ENCODE measurements around the gene NBEAL1. TPM values are rescaled to one million over a fixed set of nuclear protein-coding genes. Genes with fewer than 3 reads are reported as not detected.
"Not testable (repeated sequence)": the region's sequence is repeated elsewhere in the genome, so short reads cannot be mapped to it uniquely, and the experiment has no call there.

The NBEAL1 gene
- total and polyA plus RNA-seq, 2 donors from 2014 or later = 6.5 to 39.3 TPM

DNA sequence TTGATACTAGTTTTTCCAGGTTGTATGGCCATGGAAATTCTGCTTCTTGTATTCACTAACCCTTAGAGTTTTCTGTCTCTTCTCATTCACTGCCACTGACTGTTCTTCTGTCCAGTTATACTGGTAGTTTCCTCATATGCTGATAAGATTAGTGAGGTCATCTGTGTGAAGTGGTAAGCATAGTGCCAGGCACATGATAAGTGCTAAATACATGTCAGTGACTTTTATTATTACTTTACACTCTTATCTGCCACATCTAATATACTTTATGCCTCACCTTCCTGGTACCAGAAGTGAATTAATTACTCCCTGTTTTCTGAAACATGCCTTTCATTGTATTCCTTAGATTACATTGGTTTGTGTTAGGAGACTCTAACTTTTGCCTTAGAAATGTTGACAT, 91.3 kb downstream of the NBEAL1 start:
- H3K4me3 ChIP-seq (ENCODE audit: low read length in 3 of 3) = no peak overlapping the region
- peaks cover 0 to 5% (median 4%) of the 10 kb centered on the region in 3 donors for H3K9me3 ChIP-seq (ENCODE audit: control insufficient read depth in 2 of 3, insufficient read depth in 1 of 3, low read length in 3 of 3)
- no peak overlapping the region for H3K27ac ChIP-seq (ENCODE audit: low read depth in 2 of 2, low read length in 2 of 2)
- no peaks in the 10 kb centered on the region for H3K4me1 ChIP-seq (ENCODE audit: control insufficient read depth in 2 of 3, insufficient read depth in 2 of 3, low read depth in 1 of 3, low read length in 3 of 3)
- no peaks in the 10 kb centered on the region for H3K27me3 ChIP-seq (ENCODE audit: control insufficient read depth, insufficient read depth, low read length)
- no peak for DNase-seq
- H3K36me3 ChIP-seq (ENCODE audit: control insufficient read depth in 2 of 3, insufficient read depth in 3 of 3, low read length in 3 of 3) = peaks cover 3 to 34% (median 14%) of the 10 kb centered on the region in 3 donors
- no peak for FAIRE-seq
- intact Hi-C loops (cut with DNase I) = no loop called here
- TF ChIP-seq, protein P1, sequence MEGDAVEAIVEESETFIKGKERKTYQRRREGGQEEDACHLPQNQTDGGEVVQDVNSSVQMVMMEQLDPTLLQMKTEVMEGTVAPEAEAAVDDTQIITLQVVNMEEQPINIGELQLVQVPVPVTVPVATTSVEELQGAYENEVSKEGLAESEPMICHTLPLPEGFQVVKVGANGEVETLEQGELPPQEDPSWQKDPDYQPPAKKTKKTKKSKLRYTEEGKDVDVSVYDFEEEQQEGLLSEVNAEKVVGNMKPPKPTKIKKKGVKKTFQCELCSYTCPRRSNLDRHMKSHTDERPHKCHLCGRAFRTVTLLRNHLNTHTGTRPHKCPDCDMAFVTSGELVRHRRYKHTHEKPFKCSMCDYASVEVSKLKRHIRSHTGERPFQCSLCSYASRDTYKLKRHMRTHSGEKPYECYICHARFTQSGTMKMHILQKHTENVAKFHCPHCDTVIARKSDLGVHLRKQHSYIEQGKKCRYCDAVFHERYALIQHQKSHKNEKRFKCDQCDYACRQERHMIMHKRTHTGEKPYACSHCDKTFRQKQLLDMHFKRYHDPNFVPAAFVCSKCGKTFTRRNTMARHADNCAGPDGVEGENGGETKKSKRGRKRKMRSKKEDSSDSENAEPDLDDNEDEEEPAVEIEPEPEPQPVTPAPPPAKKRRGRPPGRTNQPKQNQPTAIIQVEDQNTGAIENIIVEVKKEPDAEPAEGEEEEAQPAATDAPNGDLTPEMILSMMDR (IDR thresholded peaks at IDR 0.05; ENCODE audit: borderline replicate concordance, extremely low read depth, insufficient read depth) = no peak
- H3K9ac ChIP-seq (ENCODE audit: low read length in 3 of 3) = no peak overlapping the region

DNA sequence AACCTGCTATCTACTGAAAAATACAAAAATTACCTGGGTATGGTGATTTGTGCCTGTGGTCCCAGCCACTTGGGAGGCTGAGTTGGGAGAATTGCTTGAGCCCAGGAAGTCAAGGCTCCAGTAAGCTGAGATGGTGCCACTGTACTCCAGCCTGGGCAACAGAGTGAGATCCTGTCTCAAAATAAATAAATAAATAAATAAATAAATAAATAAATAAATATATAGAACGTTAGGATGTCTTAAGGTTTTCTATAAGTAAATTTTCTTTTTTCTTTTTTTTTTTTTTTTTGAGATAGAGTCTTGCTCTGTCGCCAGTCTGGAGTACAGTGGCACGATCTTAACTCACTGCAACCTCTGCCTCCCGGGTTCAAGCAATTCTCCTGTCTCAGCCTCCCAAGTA, 95.8 kb downstream of the NBEAL1 start:
- FAIRE-seq; DNase-seq; intact Hi-C loops (cut with DNase I); H3K27me3 ChIP-seq (ENCODE audit: control insufficient read depth, insufficient read depth, low read length); H3K9me3 ChIP-seq (ENCODE audit: control insufficient read depth in 2 of 3, insufficient read depth in 1 of 3, low read length in 3 of 3); H3K27ac ChIP-seq (ENCODE audit: low read depth in 2 of 2, low read length in 2 of 2); H3K9ac ChIP-seq (ENCODE audit: low read length in 3 of 3); H3K4me3 ChIP-seq (ENCODE audit: low read length in 3 of 3); H3K4me1 ChIP-seq (ENCODE audit: control insufficient read depth in 2 of 3, insufficient read depth in 2 of 3, low read depth in 1 of 3, low read length in 3 of 3): not testable (repeated sequence)
- H3K36me3 ChIP-seq (ENCODE audit: control insufficient read depth in 2 of 3, insufficient read depth in 3 of 3, low read length in 3 of 3) = peaks cover 0 to 35% (median 23%) of the 10 kb centered on the region in 3 donors

DNA sequence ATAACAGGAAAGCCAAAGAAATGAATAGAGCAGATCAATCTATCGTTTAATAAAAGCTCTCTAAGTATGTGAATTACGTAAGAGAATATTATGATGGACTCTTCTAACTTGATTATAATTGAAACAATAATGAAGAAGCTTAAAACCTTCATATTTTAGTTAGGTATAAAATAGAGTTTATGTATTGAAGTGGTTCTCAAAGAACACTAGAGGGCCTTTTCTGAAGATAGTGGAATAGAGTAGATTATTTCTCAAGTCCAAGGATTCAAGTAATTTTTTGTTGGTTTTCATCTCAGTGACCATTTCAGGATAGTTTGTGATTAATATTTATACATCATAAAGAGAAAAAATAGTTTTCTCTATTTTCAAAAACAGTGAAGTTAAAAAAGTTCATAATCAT, 97.7 kb downstream of the NBEAL1 start:
- TF ChIP-seq, protein P1 (IDR thresholded peaks at IDR 0.05; ENCODE audit: borderline replicate concordance, extremely low read depth, insufficient read depth) = no peak
- H3K4me3 ChIP-seq (ENCODE audit: low read length in 3 of 3) = no peak overlapping the region
- H3K36me3 ChIP-seq (ENCODE audit: control insufficient read depth in 2 of 3, insufficient read depth in 3 of 3, low read length in 3 of 3) = peaks cover 0 to 35% (median 20%) of the 10 kb centered on the region in 3 donors
- no peaks in the 10 kb centered on the region for H3K4me1 ChIP-seq (ENCODE audit: control insufficient read depth in 2 of 3, insufficient read depth in 2 of 3, low read depth in 1 of 3, low read length in 3 of 3)
- no peak overlapping the region for H3K27ac ChIP-seq (ENCODE audit: low read depth in 2 of 2, low read length in 2 of 2)
- no peaks in the 10 kb centered on the region for H3K27me3 ChIP-seq (ENCODE audit: control insufficient read depth, insufficient read depth, low read length)
- FAIRE-seq (peak; percentile 13), DNase-seq (no peak)
- intact Hi-C loops (cut with DNase I) = no loop called here
- no peaks in the 10 kb centered on the region for H3K9me3 ChIP-seq (ENCODE audit: control insufficient read depth in 2 of 3, insufficient read depth in 1 of 3, low read length in 3 of 3)
- H3K9ac ChIP-seq (ENCODE audit: low read length in 3 of 3) = no peak overlapping the region

DNA sequence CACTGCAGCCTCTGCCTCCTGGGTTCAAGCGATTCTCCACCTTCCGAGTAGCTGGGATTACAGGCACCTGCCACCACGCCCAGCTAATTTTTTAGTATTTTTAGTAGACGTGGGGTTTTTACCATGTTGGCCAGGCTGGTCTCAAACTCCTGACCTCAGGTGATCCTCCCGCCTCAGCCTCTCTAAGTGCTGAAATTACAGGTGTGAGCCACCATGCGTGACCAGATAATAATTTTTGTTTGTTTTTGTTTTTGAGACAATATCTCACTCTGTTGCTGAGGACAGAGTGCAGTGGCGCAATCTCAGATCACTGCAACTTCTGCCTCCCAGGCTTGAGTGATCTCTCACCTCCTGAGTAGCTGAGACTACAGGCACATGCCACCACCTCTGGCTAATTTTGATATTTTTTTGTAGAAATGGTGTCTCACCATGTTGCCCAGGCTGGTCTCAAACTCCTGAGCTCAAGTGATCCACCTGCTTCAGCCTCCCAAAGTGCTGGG, 100.6 kb downstream of the NBEAL1 start:
- FAIRE-seq; H3K9ac ChIP-seq (ENCODE audit: low read length in 3 of 3); H3K4me1 ChIP-seq (ENCODE audit: control insufficient read depth in 2 of 3, insufficient read depth in 2 of 3, low read depth in 1 of 3, low read length in 3 of 3); H3K9me3 ChIP-seq (ENCODE audit: control insufficient read depth in 2 of 3, insufficient read depth in 1 of 3, low read length in 3 of 3); DNase-seq; intact Hi-C loops (cut with DNase I); H3K27ac ChIP-seq (ENCODE audit: low read depth in 2 of 2, low read length in 2 of 2); H3K27me3 ChIP-seq (ENCODE audit: control insufficient read depth, insufficient read depth, low read length); H3K4me3 ChIP-seq (ENCODE audit: low read length in 3 of 3): not testable (repeated sequence)
- peaks cover 0 to 21% (median 10%) of the 10 kb centered on the region in 3 donors for H3K36me3 ChIP-seq (ENCODE audit: control insufficient read depth in 2 of 3, insufficient read depth in 3 of 3, low read length in 3 of 3)
